HG02840 (cell line): ENCODE results near the gene SPECC1.
"Not testable (repeated sequence)": the region's sequence is repeated elsewhere in the genome, so short reads cannot be mapped to it uniquely, and the experiment has no call there.

ENCODE experiments used
- ATAC-seq: cut with Tn5 transposase; IDR thresholded peaks from one replicate; pipeline ENCODE4 v1.9.1; 2021; ENCODE audit warnings: mild to moderate bottlenecking, moderate library complexity, moderate number of reproducible peaks; ENCODE audit not compliant: unreplicated experiment, low FRiP score

Gene SPECC1

GRCh38 chr17:20259668-20260067 lies 250.5 kb downstream of the SPECC1 start:
- no peak for ATAC-seq

GRCh38 chr17:20260268-20260667 lies 251.1 kb downstream of the SPECC1 start:
- no peak for ATAC-seq

- no peak for ATAC-seq
Measured at GRCh38 chr17:20262226-20263114, 253.3 kb downstream of the SPECC1 start.

GRCh38 chr17:20263115-20263433 lies 253.9 kb downstream of the SPECC1 start:
- not testable (repeated sequence) for ATAC-seq

GRCh38 chr17:20263595-20263994 lies 254.4 kb downstream of the SPECC1 start:
- no peak for ATAC-seq

- no peak for ATAC-seq
Measured at GRCh38 chr17:20264996-20265395, 255.8 kb downstream of the SPECC1 start.

GRCh38 chr17:20266806-20267458 lies 257.8 kb downstream of the SPECC1 start:
- ATAC-seq, result no peak

- ATAC-seq, result no peak
Measured at GRCh38 chr17:20267459-20267842, 258.3 kb downstream of the SPECC1 start.

- no peak for ATAC-seq
Measured at GRCh38 chr17:20270369-20270768, 261.2 kb downstream of the SPECC1 start.

- no peak for ATAC-seq
Measured at GRCh38 chr17:20271011-20271610, 262.0 kb downstream of the SPECC1 start.

GRCh38 chr17:20273741-20274500 lies 264.8 kb downstream of the SPECC1 start:
- ATAC-seq, result no peak

- no peak for ATAC-seq
Measured at GRCh38 chr17:20275653-20276052, 266.5 kb downstream of the SPECC1 start.

- no peak for ATAC-seq
Measured at GRCh38 chr17:20276421-20276820, 267.3 kb downstream of the SPECC1 start.

GRCh38 chr17:20278805-20279204 lies 269.6 kb downstream of the SPECC1 start:
- ATAC-seq, result no peak

- no peak for ATAC-seq
Measured at GRCh38 chr17:20279631-20280030, 270.5 kb downstream of the SPECC1 start.

GRCh38 chr17:20280051-20280450 lies 270.9 kb downstream of the SPECC1 start:
- ATAC-seq, result no peak

- no peak for ATAC-seq
Measured at GRCh38 chr17:20280851-20281250, 271.7 kb downstream of the SPECC1 start.

GRCh38 chr17:20281860-20282259 lies 272.7 kb downstream of the SPECC1 start:
- no peak for ATAC-seq

GRCh38 chr17:20282526-20283308 lies 273.6 kb downstream of the SPECC1 start:
- ATAC-seq, result no peak

- ATAC-seq, result no peak
Measured at GRCh38 chr17:20284022-20284421, 274.9 kb downstream of the SPECC1 start.
